B cell (primary cell): ENCODE measurements around the gene CLRN2. TPM values are rescaled to one million over a fixed set of nuclear protein-coding genes. Genes with fewer than 3 reads are reported as not detected.

Experiments
- ATAC-seq: fragments of 200-7000 bp; cut with Tn5 transposase; one replicate; pipeline ENCODE4 v1.10.0; 2021; ENCODE audit warnings: low read depth, mild to moderate bottlenecking, moderate number of reproducible peaks, moderate library complexity
- CTCF ChIA-PET: fragments of 350-600 bp; sonication (Branson Sonifier 250); formaldehyde crosslinking; loops from one replicate; lab custom pipeline; 2021; ENCODE audit warnings: antibody characterized with exemption, inconsistent platforms; lab: Charles Lee
- POLR2A ChIA-PET: fragments of 350-600 bp; sonication (Branson Sonifier 250); formaldehyde crosslinking; loops from one replicate; lab custom pipeline; 2021; ENCODE audit warnings: antibody characterized with exemption; lab: Charles Lee
- DNase-seq: peaks from one replicate; pipeline ENCODE4 v3.0.0; 2013
- H2AFZ ChIP-seq: 2 replicates; pipeline ENCODE4 v1.6.1; 2012; ENCODE audit warnings: mild to moderate bottlenecking, low read depth, low read length; ENCODE audit not compliant: insufficient read depth, poor library complexity, severe bottlenecking
- H3K27ac ChIP-seq, 2 donors: 1 replicate in 1 of 2; 2 replicates in 1 of 2; pipeline ENCODE4 v1.5.1; 2012 to 2013; ENCODE audit warnings: low read length in 2 of 2, mild to moderate bottlenecking in 2 of 2, moderate library complexity in 1 of 2
- H3K27me3 ChIP-seq, 4 experiments: fragments of 200-600 bp in 1 of 4; sonication (generic) in 1 of 4; replicated peaks in 1 of 4; 1 replicate in 2 of 4; 2 replicates in 2 of 4; pipeline versions ENCODE4 v1.6.1 to v1.7.0; 2013 to 2016; ENCODE audit warnings: low read length in 3 of 4, mild to moderate bottlenecking in 2 of 4, mixed read lengths in 1 of 4, moderate library complexity in 1 of 4; ENCODE audit not compliant: insufficient read depth in 4 of 4, control insufficient read depth in 3 of 4; ENCODE audit errors: control extremely low read depth in 1 of 4
- H3K36me3 ChIP-seq, 2 experiments: replicated peaks in 1 of 2; 1 replicate in 1 of 2; 2 replicates in 1 of 2; pipeline versions ENCODE4 v1.6.1 to v1.7.1; 2013; ENCODE audit warnings: low read length in 1 of 2; ENCODE audit not compliant: insufficient read depth in 2 of 2, control insufficient read depth in 1 of 2; ENCODE audit errors: control extremely low read depth in 1 of 2, extremely low read depth in 1 of 2
- H3K4me1 ChIP-seq, 2 donors: fragments of 200-600 bp in 1 of 2; sonication (generic) in 1 of 2; 1 replicate in 1 of 2; 2 replicates in 1 of 2; pipeline versions ENCODE4 v1.5.1 to v1.6.1; 2013 to 2017; ENCODE audit warnings: low read length in 2 of 2; ENCODE audit not compliant: control insufficient read depth in 2 of 2, insufficient read depth in 2 of 2
- H3K4me2 ChIP-seq: replicated peaks from 2 replicates; pipeline ENCODE3; 2012; ENCODE audit warnings: mild to moderate bottlenecking, low read depth, low read length; ENCODE audit not compliant: poor library complexity, severe bottlenecking
- H3K4me3 ChIP-seq, 5 experiments: fragments of 200-600 bp in 1 of 5; sonication (generic) in 1 of 5; 1 replicate in 3 of 5; 2 replicates in 2 of 5; pipeline versions ENCODE4 v1.5.1 to v1.7.0; 2011 to 2016; ENCODE audit warnings: low read length in 4 of 5, mild to moderate bottlenecking in 4 of 5, low read depth in 2 of 5, control low read depth in 1 of 5, moderate library complexity in 1 of 5; ENCODE audit not compliant: insufficient read depth in 1 of 5; ENCODE audit errors: control extremely low read depth in 1 of 5, extremely low read depth in 1 of 5
- H3K79me2 ChIP-seq: fragments of 200-600 bp; sonication (generic); one replicate; pipeline ENCODE4 v1.6.0; 2016; ENCODE audit warnings: low read length; ENCODE audit not compliant: control insufficient read depth, insufficient read depth
- H3K9ac ChIP-seq: fragments of 200-600 bp; sonication (generic); 2 replicates; pipeline ENCODE4 v1.6.1; 2017; ENCODE audit warnings: mild to moderate bottlenecking, low read length, moderate library complexity
- H3K9me3 ChIP-seq, 3 donors: one replicate each; pipeline versions ENCODE4 v1.6.1 to v1.7.1; 2013; ENCODE audit warnings: low read length in 2 of 3; ENCODE audit not compliant: control insufficient read depth in 2 of 3, insufficient read depth in 1 of 3; ENCODE audit errors: control extremely low read depth in 1 of 3
- H4K20me1 ChIP-seq: 2 replicates; pipeline ENCODE4 v1.6.0; 2012; ENCODE audit warnings: mild to moderate bottlenecking, low read length; ENCODE audit not compliant: insufficient read depth, control insufficient read depth, poor library complexity, severe bottlenecking
- H3K27ac Mint-ChIP-seq: one replicate; pipeline ENCODE4 v1.8.0; 2021; ENCODE audit warnings: mixed read lengths
- H3K27me3 Mint-ChIP-seq: one replicate; pipeline ENCODE4 v1.8.0; 2021; ENCODE audit warnings: mixed read lengths
- H3K4me1 Mint-ChIP-seq: one replicate; pipeline ENCODE4 v1.8.0; 2021; ENCODE audit warnings: mixed read lengths
- H3K4me3 Mint-ChIP-seq: one replicate; pipeline ENCODE4 v1.8.0; 2021; ENCODE audit warnings: mixed read lengths
- H3K9me3 Mint-ChIP-seq: one replicate; pipeline ENCODE4 v1.8.0; 2022; ENCODE audit warnings: mixed read lengths; ENCODE audit not compliant: insufficient read depth
- CTCF ChIP-seq: fragments of 200-600 bp; IDR thresholded peaks from one replicate; pipeline ENCODE4 v1.8.0; 2022; ENCODE audit warnings: antibody characterized with exemption, mild to moderate bottlenecking
- EZH2 ChIP-seq: IDR thresholded peaks from 2 replicates; pipeline ENCODE4 v1.6.1; 2012; ENCODE audit warnings: borderline replicate concordance, low read depth, mild to moderate bottlenecking, moderate library complexity, low read length; ENCODE audit not compliant: insufficient read depth, poor library complexity, severe bottlenecking
- WGBS: methylation state at CpG from one replicate; pipeline ENCODE4 v1.1.5; 2013; ENCODE audit warnings: missing lambda C conversion rate; ENCODE audit not compliant: insufficient coverage; 5-methylcytosine and 5-hydroxymethylcytosine counted together
- intact Hi-C: fragments of 100-400 bp; cut with micrococcal nuclease; formaldehyde crosslinking; loops from one replicate; pipeline ENCODE4 v1.10.0; 2022
- polyA plus RNA-seq: library from polyadenylated mRNA; depleted of rRNA; stranded (reverse); fragments of >200 nt; gene quantifications from 2 replicates; pipeline ENCODE4 v1.2.3, GENCODE V29; 2012
- total RNA-seq, 2 donors: library from RNA; stranded (reverse); fragments of 120-200 nt in 1 of 2; gene quantifications; 1 replicate in 1 of 2; 2 replicates in 1 of 2; pipeline versions ENCODE4 v1.2.3 to v1.2.4, GENCODE V29; 2013 to 2022

CLRN2 gene
- total and polyA plus RNA-seq, 2 donors (not counting 1 experiment from before 2014, with no cell fraction given), result not detected

GRCh38 chr4:17504081-17504480, 10.9 kb upstream of the CLRN2 start:
- H3K4me1 ChIP-seq, result no peaks in the 10 kb centered on the region
- Mint-ChIP-seq H3K9me3 (no peaks in the 10 kb centered on the region), H3K27ac (no peak overlapping the region), H3K4me1 (no peaks in the 10 kb centered on the region), H3K27me3 (no peaks in the 10 kb centered on the region), H3K4me3 (no peak overlapping the region)
- 90% methylated on average over 6 of the region's 7 CpGs for WGBS
- no peak overlapping the region for H3K4me3 ChIP-seq
- H3K36me3 ChIP-seq, result peaks cover 8 to 18% of the 10 kb centered on the region in 2 experiments
- no peak overlapping the region for H3K4me2 ChIP-seq
- H4K20me1 ChIP-seq, result no peaks in the 10 kb centered on the region
- ChIA-PET CTCF (no interaction called here), POLR2A (no interaction called here)
- DNase-seq (no peak), ATAC-seq (no peak)
- no peaks in the 10 kb centered on the region for H3K79me2 ChIP-seq
- no peak for TF ChIP-seq EZH2
- TF ChIP-seq CTCF, result no peak
- no peaks in the 10 kb centered on the region for H3K9me3 ChIP-seq
- H3K27ac ChIP-seq, result no peak overlapping the region
- H3K27me3 ChIP-seq, result no peaks in the 10 kb centered on the region
- no peak overlapping the region for H2AFZ ChIP-seq
- intact Hi-C loops, result no loop called here
- H3K9ac ChIP-seq, result no peak overlapping the region

- no peaks in the 10 kb centered on the region for H3K9me3 ChIP-seq
- peaks cover 11 to 16% of the 10 kb centered on the region in 2 donors for H3K4me1 ChIP-seq
- H3K79me2 ChIP-seq, result no peaks in the 10 kb centered on the region
- ChIA-PET CTCF (interaction anchor here (1.2 kb wide), 1 partner anchor 38 kb away, joined by 3 read pairs; no protein-coding TSS in a partner anchor), POLR2A (no interaction called here)
- H2AFZ ChIP-seq, result no peak overlapping the region
- ATAC-seq (no peak), DNase-seq (no peak)
- no peaks in the 10 kb centered on the region for H3K36me3 ChIP-seq
- no CpG with 5 or more reads among the region's 3 CpGs for WGBS
- Mint-ChIP-seq H3K4me1 (peaks cover 19% of the 10 kb centered on the region), H3K27ac (no peak overlapping the region), H3K27me3 (peaks cover 13% of the 10 kb centered on the region), H3K4me3 (peak overlapping the region; percentile 47), H3K9me3 (no peaks in the 10 kb centered on the region)
- H3K4me3 ChIP-seq, result no peak overlapping the region
- no peak overlapping the region for H3K27ac ChIP-seq
- H3K9ac ChIP-seq, result no peak overlapping the region
- H3K27me3 ChIP-seq, result no peaks in the 10 kb centered on the region
- TF ChIP-seq EZH2, result no peak
- TF ChIP-seq CTCF, result no peak
- peak overlapping the region; percentile 90 for H3K4me2 ChIP-seq
- intact Hi-C loops, result no loop called here
- no peaks in the 10 kb centered on the region for H4K20me1 ChIP-seq
Observed at GRCh38 chr4:17510582-17510981, 4.4 kb upstream of the CLRN2 start.
